NCI-H524 treated with DMSO at 0.1 percent for 48 hours (cell line): ENCODE results near the gene BTG4.

Experiments
- DNase-seq: peaks from one replicate; lab custom pipeline; 2025; lab: John Stamatoyannopoulos, UW

The BTG4 gene

DNA sequence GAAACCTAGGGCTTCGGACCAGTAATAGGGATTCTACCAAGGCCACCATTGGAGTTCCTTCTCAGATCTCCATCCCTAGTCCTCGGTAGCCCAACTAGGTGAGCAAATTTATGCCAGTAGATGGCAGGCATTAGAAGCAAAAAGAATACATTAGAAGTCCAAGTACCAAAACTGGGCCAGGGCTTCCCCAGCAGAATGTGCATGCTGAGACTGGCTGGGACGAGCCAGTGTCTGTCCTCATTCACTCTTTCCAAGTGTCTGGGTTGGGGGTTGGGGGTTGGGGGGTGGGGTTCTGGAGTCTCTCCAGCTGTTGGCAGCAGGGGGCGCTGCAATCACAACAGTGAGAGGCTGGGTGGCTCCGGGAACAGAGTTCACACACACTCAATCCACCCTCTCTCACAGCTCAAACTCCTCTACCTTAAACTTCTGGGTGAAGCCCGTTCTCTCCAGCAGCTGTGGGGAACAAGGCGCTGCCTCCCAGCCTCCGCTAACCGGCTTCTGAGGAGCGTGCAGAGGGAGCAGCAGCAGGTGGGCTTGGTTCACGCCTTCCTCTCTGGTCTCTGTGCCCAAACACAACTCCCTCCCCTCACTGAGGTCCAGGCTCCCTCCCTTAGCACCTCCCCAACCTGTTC lies 57.5 kb downstream of the BTG4 start:
- no peak for DNase-seq

DNA sequence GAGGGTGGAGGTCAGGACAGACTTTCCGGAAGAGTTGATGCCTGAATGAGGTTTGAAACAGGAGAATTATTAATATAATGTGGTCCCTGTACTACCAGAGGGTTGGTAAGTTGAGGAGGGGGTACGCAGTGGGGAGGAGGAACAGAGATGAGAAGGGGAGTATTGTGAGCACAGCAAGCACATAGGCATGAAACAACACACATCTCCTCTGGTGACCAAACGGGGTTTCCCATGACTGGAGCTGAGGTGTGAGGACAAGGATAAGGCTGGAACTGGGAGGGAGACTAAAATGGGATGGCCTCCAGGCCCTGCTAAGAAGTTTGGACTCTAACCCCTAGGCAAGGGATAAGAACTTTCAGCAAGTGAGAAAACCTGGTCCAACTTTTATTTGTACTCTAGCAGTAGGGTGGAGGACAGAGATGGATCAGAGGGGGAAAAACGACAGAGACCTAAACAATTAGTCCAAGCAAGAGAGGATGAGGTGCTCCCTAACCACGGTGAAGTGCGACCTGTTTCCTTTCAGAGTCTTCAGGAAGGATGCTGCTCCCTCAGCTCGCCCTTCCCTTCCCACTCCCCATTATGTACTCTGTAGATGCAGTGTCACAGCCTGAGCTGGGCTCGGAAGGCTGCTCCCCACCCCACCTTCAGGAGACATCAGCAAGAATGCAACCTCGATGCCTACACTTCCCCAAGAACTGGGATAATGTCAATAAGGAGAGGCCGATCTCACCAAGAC lies 59.2 kb downstream of the BTG4 start:
- no peak for DNase-seq

DNA sequence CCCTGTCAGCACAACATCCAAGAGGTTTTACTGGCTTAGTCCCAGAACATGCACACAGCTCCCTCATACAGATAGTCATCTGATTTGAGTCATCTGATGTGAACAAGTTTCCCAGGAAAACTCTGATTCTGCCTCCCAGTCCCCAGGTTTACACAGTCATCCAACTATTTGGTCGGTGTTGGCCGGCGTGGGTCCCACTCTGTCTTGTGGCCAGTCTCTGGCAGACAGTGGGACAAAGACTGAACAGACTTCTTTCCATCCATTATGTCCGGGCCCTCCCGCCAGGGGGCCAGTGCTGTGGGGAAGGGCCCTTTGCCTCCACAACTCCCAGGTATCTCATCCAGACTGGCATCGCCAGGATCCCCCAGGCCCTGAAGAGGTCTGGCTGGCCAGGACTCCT lies 60.0 kb downstream of the BTG4 start:
- no peak for DNase-seq

DNA sequence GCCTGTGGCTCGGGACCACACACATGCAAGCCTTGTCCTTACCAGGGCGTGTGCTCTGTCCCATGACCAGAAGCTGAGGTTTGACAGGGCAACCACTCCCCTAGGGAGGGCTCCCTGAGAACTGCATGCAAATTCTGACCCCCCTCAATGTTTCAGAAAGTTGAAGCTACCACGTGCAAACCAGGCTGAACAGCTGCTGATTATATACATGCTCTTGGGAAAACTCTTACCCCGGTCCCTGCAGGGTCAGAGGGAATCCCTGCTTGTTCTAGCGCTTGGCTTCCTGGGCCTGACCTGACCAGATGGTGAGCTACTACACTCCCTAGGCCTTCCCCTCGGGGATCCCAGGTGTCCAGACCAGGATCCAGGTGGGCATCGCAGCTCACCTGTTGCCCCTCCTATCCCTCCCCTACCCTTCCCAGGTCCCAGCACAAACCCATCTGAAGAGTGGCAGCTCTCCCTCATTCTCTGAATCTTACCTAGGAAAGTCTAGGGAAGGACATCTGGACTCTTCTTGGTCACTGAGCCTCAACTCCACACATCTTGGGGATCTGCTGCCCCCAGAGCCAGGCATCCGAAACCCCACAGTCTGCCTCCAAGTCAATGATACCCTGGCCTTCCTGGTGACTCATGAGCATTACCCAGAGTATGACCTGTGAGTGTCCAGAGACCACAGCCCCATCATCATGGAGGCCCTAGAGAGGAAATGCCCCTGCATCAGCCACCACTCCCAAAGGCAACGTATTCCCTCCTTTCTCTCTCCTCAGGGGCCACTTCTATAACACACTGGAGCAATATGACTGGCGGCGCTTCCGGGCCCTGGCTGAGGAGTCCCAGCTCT lies 61.5 kb downstream of the BTG4 start:
- no peak for DNase-seq

- DNase-seq, result no peak
Observed at GRCh38 chr11:111449696-111450479, 62.3 kb downstream of the BTG4 start.

DNA sequence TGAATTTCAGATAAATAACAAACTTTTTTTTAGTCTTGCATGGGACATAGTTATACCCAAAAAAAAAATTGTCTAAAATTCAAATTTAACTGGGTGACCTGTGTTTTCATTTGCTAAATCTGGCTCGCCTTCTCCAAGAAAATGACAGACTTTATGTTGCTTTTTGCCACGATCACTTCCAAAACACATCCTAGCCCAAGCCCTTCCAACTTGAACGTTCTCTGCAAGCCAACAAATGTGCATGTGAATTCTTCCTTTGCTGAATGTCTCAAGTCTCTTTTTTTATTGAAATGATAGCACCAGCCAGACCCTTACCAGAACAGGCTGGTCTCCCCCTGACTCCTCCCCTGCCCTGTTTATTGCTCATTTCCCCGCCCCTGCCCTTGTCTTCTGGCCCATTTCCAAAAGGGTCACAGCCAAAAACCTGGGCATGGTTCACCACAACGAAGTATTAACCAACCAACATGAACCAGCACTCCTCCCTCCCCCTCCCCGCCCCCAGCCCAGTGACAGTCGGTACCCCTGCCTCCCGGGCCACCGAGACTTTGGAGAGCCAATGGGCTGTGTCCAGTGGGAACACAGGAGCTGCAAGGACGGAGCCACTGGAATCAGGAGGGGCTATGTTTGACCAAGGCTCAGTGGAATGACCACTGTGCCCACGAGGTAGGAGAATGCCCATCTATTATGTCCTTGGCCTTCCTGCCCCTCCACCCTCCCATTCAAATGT lies 63.2 kb downstream of the BTG4 start:
- DNase-seq, result no peak

DNA sequence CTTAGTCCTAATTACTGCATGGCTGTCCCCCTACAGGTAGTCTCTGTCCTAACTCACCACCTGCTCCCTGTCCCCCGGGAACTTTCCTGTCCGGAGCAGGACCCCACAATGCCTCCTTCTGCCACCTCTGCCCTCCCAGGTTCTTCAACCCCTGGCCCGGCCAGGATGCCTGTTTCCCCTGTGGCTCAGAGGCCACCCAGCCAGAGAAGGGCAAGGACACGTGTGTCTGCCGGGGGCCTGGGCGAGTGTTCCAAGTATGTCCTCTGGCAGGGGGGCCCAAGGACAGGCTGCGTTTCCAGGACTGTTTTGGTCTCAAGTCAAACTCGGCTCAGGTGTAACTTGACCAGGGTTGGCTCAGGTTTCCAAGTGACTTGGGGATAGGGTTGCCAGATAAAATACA lies 63.8 kb downstream of the BTG4 start:
- no peak for DNase-seq

GRCh38 chr11:111447931-111448330 lies 64.3 kb downstream of the BTG4 start:
- no peak for DNase-seq

DNA sequence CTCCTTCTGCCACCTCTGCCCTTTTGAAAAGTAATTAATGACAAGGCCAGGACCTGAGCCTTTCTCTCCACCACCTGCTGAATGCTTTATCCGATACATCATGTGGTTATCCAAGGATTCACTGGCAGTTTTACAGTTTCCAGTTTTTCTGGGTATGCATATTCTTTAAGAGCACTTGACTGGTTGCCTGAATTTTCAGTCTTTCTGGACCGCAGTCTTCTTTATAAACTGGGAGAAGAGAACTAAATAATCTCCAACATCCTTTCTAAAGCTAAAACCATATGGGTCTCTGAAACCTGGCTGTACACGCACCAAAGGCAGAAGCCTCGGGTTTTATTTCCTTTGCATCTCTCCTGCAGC lies 65.1 kb downstream of the BTG4 start:
- no peak for DNase-seq

DNA sequence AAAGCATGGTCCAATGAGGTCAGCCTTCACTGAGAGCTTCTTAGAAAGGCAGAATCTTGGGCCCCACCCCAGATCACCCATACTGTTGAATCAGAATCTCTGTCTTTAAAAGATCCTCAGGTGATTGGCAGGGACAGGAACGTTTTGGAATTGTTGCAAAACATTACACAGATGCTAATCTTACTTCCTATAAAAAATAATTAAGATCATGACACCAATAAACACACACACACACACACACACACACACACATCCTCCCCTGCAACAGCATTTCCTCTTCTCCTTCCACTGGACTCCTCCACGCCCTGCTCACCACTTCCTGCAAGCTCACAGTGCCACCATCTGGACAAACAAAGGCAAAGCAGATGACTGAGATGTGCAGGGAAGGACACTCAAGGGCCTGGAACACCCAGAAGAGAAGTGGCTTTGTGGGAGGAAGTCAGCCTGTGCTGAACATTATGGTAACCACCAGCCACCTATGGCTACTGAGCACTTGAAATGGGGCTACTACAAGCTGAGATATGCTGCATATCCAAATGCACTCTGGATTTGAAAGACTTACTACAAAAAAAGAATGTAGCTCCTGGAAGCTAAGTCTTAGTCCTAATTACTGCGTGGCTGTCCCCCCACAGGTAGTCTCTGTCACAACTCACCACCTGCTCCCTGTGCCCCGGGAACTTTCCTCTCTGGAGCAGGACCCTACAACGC lies 65.6 kb downstream of the BTG4 start:
- DNase-seq, result peak; percentile 37

GRCh38 chr11:111445586-111445985 lies 66.6 kb downstream of the BTG4 start:
- DNase-seq, result no peak
